HEK293T (cell line): ENCODE measurements around the gene SCN2B.

Experiments used
- BHLHE40 ChIP-seq: fragments of 450-650 bp; IDR thresholded peaks from 2 replicates; pipeline ENCODE4 v1.6.1; 2016; ENCODE audit warnings: mild to moderate bottlenecking, moderate library complexity, borderline replicate concordance
- FOXA1 ChIP-seq: fragments of 450-650 bp; IDR thresholded peaks from 2 replicates; pipeline ENCODE4 v1.6.1; 2016; ENCODE audit warnings: mild to moderate bottlenecking
- FOXK2 ChIP-seq: fragments of 450-650 bp; IDR thresholded peaks from 2 replicates; pipeline ENCODE4 v1.6.1; 2016; ENCODE audit warnings: mild to moderate bottlenecking
- FOXM1 ChIP-seq: fragments of 450-650 bp; IDR thresholded peaks from 2 replicates; pipeline ENCODE4 v1.6.1; 2017; ENCODE audit warnings: mild to moderate bottlenecking, borderline replicate concordance
- HDGF ChIP-seq: fragments of 450-650 bp; IDR thresholded peaks from 2 replicates; pipeline ENCODE4 v1.6.1; 2017; ENCODE audit warnings: antibody characterized with exemption, borderline replicate concordance
- PKNOX1 ChIP-seq: fragments of 450-650 bp; IDR thresholded peaks from 2 replicates; pipeline ENCODE4 v1.6.1; 2016
- SUZ12 ChIP-seq: fragments of 450-650 bp; IDR thresholded peaks from 2 replicates; pipeline ENCODE4 v1.6.1; 2016; ENCODE audit warnings: mild to moderate bottlenecking

GRCh38 chr11:118194835-118195627, 18.6 kb upstream of the SCN2B start:
- TF ChIP-seq SUZ12 (no peak), FOXM1 (no peak), FOXA1 (no peak), HDGF (no peak), PKNOX1 (no peak), BHLHE40 (no peak), FOXK2 (no peak)
